Measurements from ENCODE around the gene TBX22.
"Not testable (repeated sequence)": the region's sequence is repeated elsewhere in the genome, so short reads cannot be mapped to it uniquely, and the experiment has no call there.

TBX22 gene

GRCh38 chrX:80014141-80014940 lies at the start of gene TBX22:
TSS of gene TBX22 (plus strand) at chrX:80014753. CDS start at chrX:80022270, 7,517 bp downstream.
- peak; percentile 89 for DNase-seq (ENCODE audit: low read depth, low spot score)

- peak; percentile 33 for DNase-seq (ENCODE audit: low read depth, low spot score)
Measured at GRCh38 chrX:79975605-79976004, 38.9 kb upstream of the TBX22 start.

DNA sequence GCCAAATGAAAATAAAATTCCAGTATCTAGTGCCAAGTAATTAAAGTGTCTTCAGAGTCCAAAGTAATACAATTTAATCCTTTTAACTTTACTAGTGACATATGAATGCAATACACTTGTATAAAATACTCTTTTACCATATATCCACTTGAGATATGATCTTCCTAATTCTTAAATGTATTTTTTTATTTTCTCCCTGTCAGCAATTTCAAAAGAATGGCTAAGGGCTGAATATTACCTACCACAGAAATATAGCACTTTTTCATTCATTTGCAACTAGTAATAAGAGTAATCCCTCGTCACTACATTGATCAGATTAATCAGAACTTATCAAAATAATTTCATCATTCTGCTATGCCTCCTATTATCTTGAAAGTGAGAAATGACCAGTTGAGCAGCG lies 10.1 kb upstream of the TBX22 start:
- DNase-seq (ENCODE audit: low read depth, low spot score) = no peak

- DNase-seq (ENCODE audit: low read depth, low spot score) = peak; percentile 78
Measured at GRCh38 chrX:80011522-80011921, 3.0 kb upstream of the TBX22 start.

DNA sequence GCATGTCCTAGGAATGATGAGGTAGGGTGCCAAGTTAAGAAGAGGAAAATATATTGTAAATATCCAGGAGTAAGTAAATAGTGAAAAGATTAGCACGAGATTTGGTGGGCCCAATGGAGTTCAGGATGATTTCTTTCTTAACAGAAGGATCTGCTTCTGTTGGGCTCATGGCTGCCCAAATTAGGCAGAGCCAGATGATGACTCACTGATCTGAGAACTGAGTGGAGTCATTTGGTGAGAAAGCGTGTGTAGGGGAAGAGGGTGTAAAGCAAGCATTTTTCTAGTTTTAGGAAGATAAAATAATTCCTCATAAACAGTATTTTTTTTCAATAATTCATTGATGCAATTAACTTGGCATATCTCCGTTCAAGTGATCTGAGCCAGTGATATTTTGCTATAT lies 1.6 kb downstream of the TBX22 start:
- DNase-seq (ENCODE audit: low read depth, low spot score) = no peak

- peak; percentile 30 for DNase-seq (ENCODE audit: low read depth, low spot score)
Measured at GRCh38 chrX:80021621-80022020, 7.1 kb downstream of the TBX22 start.

DNA sequence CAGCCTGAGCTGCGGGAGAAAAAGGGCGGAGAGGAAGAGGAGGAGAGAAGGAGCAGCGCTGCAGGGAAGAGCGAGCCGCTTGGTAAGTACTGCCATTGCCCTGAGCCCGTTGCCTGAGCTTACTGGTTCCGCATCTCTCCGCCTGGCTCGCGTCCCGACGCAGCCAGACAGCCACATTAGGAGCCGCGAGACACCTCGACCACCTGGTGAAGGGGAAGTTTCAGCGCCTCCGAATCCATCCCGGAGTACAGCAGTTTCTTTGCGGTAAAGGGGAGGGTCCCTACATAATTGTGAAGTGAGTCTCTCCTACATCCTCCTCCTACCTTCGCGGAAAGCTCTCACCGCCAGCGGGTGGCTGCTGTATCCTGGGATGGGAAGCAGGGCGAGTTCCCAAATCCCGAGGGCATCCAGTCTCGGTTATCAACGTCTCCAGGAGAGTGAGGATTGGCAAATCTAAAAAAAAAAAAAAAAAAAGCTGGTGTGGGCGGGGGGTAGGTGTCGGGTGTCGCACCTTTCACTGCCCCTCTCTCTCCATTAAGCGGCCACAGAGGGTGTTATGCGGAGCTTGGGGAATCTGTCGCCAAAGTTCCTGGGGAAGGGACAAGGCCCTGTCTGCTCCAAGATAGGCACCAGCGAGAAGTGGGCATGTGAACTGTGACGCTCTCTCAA lies 7.9 kb downstream of the TBX22 start:
- DNase-seq (ENCODE audit: low read depth, low spot score) = peak; percentile 81

- no peak for DNase-seq (ENCODE audit: low read depth, low spot score)
Measured at GRCh38 chrX:80026116-80026515, 11.6 kb downstream of the TBX22 start.

GRCh38 chrX:80066156-80066555 lies 51.6 kb downstream of the TBX22 start:
- DNase-seq (ENCODE audit: low read depth, low spot score) = not testable (repeated sequence)

GRCh38 chrX:80075625-80076024 lies 61.1 kb downstream of the TBX22 start:
- DNase-seq (ENCODE audit: low read depth, low spot score) = not testable (repeated sequence)
